ENCODE measurements around the gene RMP24.

RMP24 gene

DNA sequence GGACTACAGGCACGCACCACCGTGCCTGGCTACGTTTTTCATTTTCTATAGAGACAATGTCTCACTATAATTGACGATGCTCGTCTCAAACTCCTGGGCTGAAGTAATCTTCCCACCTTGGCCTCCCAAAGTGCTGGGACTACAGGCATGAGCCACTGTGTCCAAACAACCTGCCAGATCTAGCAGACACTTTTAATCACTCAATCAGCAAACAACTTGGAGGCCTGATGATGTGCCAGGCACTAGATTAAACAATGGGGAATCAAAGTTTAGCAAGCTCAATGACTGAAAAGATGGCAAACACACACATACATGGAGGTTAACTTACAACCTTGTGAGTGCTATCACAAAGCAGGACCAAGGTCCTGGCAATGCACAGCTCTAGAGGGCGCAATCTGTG is 29.8 kb upstream of the RMP24 start:
- no peak for ATAC-seq (ENCODE audit: low FRiP score in 2 of 2)
- H3K4me3 ChIP-seq, result no peak overlapping the region
- no peak overlapping the region for H3K27ac ChIP-seq
- H3K9me3 ChIP-seq, result no peaks in the 10 kb centered on the region
- TF ChIP-seq POLR2AphosphoS5 (IDR thresholded peaks at IDR 0.05) (no peak), POLR2A (IDR thresholded peaks at IDR 0.05) (no peak), EP300 (IDR thresholded peaks at IDR 0.05) (no peak)
- H3K27me3 ChIP-seq, result no peaks in the 10 kb centered on the region
- peaks cover 0 to 4% (median 1%) of the 10 kb centered on the region in 4 donors for H3K4me1 ChIP-seq
- WGBS, 2 donors, result 90 to 93% methylated on average over 6 of the region's 6 CpGs
- no peak for DNase-seq
- no peaks in the 10 kb centered on the region for H3K36me3 ChIP-seq

DNA sequence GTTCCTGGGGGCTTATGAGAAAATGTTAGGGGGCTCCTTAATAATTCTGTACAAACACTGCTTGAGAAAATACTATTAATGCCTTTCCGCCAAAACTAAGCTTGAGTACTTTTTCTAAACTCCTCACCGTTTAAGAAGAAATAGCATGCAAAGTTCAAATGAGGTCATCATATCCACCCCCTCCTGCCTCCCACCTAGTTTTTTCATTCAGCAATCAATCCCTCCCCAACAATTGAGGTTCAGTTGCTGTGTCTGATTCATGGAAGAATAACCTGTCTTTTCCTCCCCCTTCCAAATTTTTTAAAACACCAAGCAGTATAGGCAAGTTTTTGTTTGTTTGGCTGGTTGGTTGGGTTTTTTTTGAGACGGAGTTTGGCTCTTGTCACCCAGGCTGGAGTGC is 24.4 kb upstream of the RMP24 start:
- no peak overlapping the region for H3K4me3 ChIP-seq
- TF ChIP-seq POLR2AphosphoS5 (IDR thresholded peaks at IDR 0.05) (no peak), EP300 (IDR thresholded peaks at IDR 0.05) (no peak), POLR2A (IDR thresholded peaks at IDR 0.05) (no peak)
- TF ChIP-seq, protein P1, sequence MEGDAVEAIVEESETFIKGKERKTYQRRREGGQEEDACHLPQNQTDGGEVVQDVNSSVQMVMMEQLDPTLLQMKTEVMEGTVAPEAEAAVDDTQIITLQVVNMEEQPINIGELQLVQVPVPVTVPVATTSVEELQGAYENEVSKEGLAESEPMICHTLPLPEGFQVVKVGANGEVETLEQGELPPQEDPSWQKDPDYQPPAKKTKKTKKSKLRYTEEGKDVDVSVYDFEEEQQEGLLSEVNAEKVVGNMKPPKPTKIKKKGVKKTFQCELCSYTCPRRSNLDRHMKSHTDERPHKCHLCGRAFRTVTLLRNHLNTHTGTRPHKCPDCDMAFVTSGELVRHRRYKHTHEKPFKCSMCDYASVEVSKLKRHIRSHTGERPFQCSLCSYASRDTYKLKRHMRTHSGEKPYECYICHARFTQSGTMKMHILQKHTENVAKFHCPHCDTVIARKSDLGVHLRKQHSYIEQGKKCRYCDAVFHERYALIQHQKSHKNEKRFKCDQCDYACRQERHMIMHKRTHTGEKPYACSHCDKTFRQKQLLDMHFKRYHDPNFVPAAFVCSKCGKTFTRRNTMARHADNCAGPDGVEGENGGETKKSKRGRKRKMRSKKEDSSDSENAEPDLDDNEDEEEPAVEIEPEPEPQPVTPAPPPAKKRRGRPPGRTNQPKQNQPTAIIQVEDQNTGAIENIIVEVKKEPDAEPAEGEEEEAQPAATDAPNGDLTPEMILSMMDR (IDR thresholded peaks at IDR 0.05), result no peak
- no peak for DNase-seq
- H3K4me1 ChIP-seq, result peaks cover 4 to 9% (median 7%) of the 10 kb centered on the region in 4 donors
- WGBS, 2 donors, result 59 to 69% methylated on average over 3 of the region's 3 CpGs
- no peaks in the 10 kb centered on the region for H3K9me3 ChIP-seq
- no peak overlapping the region for H3K27ac ChIP-seq
- no peaks in the 10 kb centered on the region for H3K27me3 ChIP-seq
- no peak for ATAC-seq (ENCODE audit: low FRiP score in 2 of 2)
- no peaks in the 10 kb centered on the region for H3K36me3 ChIP-seq

DNA sequence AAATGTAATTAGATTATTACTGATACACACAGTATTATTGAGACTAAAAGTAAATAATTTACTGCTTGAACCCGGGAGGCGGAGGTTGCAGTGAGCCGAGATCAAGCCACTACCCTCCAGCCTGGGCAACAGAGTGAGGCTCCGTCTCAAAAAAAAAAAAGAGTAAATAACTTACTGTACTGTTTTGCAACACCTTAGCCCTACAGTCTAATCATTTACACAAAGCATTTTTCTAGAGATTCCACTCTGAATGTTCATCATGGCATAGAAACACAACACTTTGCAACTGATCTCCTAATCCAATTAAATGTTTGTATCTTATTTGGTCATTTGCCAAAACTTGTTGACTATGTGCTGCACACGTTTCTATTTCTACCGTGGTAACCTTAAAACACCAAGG is 23.4 kb upstream of the RMP24 start:
- H3K4me3 ChIP-seq, result no peak overlapping the region
- no peaks in the 10 kb centered on the region for H3K27me3 ChIP-seq
- DNase-seq (no peak), ATAC-seq (ENCODE audit: low FRiP score in 2 of 2) (no peak)
- H3K36me3 ChIP-seq, result no peaks in the 10 kb centered on the region
- no peaks in the 10 kb centered on the region for H3K9me3 ChIP-seq
- no peak overlapping the region for H3K27ac ChIP-seq
- WGBS, 2 donors, result 71 to 75% methylated on average over 6 of the region's 6 CpGs
- peaks cover 4 to 9% (median 7%) of the 10 kb centered on the region in 4 donors for H3K4me1 ChIP-seq
- no peak for TF ChIP-seq EP300 (IDR thresholded peaks at IDR 0.05)
- TF ChIP-seq POLR2AphosphoS5 (IDR thresholded peaks at IDR 0.05), result no peak
- TF ChIP-seq, protein P1 (IDR thresholded peaks at IDR 0.05), result no peak
- no peak for TF ChIP-seq POLR2A (IDR thresholded peaks at IDR 0.05)

DNA sequence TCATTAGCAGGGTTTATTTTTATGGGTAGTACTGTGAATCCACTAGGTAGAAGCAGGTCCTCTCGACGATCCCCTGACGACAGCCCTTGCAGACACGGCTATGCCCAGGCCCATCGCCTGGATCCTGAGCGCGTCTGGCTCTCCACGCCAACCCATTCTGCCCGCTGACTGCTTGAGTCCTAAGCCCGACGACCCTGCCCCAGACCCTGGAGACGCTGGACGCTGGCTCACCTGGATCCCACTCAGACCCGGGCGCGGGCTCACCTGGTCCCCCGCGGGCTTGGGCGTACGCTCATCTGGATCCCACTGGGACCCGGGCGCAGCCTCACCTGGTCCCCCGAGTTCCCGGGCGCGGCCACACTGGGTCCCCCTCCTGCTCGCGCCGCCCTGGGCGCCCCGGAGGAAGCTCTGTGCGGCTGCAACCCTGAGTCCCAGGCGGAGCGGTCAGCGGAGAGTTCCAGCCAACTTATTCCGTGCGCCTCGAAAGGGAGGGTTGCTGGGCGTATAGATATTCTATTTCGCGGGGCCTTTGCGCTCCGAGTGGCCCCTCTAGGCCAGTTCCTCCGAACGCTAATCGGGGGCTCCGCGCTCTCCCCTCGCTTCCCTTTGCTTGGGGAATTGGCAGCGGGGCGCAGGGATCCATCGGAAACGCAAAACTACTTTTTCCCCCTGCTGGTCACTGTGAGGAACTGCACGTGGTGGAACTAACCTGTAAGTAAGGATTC is 22.4 kb upstream of the RMP24 start:
- WGBS, 2 donors, result 0 to 8% methylated on average over 15 to 29 of the region's 54 CpGs
- peak; percentile 84 to 94 for ATAC-seq (ENCODE audit: low FRiP score in 2 of 2)
- no peaks in the 10 kb centered on the region for H3K27me3 ChIP-seq
- H3K27ac ChIP-seq, result no peak overlapping the region
- DNase-seq, result peak; percentile 50 to 87
- TF ChIP-seq POLR2AphosphoS5 (IDR thresholded peaks at IDR 0.05) (no peak), POLR2A (IDR thresholded peaks at IDR 0.05) (no peak), EP300 (IDR thresholded peaks at IDR 0.05) (no peak)
- TF ChIP-seq, protein P1 (IDR thresholded peaks at IDR 0.05), result peak; percentile 82 to 96 (median 89)
- H3K36me3 ChIP-seq, result no peaks in the 10 kb centered on the region
- H3K9me3 ChIP-seq, result no peaks in the 10 kb centered on the region
- H3K4me3 ChIP-seq, result peak overlapping the region; percentile 30 to 54 (median 42)
- H3K4me1 ChIP-seq, result peaks cover 4 to 9% (median 7%) of the 10 kb centered on the region in 4 donors

DNA sequence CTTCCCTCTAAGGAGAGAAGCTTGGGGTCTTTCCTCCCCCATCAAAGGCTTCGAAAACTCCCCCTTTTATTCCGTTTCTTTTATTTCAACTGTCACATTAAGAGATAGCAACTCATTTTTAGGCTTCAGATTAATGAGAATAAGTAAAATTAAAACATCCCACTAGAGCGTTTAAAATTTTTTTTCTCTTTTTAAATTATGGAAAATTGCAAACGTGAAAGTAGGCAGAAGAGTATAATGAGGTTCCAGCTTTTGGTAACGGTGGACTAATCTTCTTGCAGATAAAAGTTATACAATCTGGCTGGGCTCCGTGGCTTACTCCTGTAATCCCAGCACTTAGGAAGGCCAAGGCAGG is 21.9 kb upstream of the RMP24 start:
- 12 to 16% methylated on average over 6 of the region's 6 CpGs for WGBS, 2 donors

More for the DNA sequence above, 21.9 kb upstream of the RMP24 start:
- no peak for TF ChIP-seq POLR2A (IDR thresholded peaks at IDR 0.05)
- TF ChIP-seq EP300 (IDR thresholded peaks at IDR 0.05), result no peak
- TF ChIP-seq, protein P1 (IDR thresholded peaks at IDR 0.05), result peak in 1 of 6 experiments; percentile 51
- TF ChIP-seq POLR2AphosphoS5 (IDR thresholded peaks at IDR 0.05), result no peak
- H3K4me3 ChIP-seq, result peak overlapping the region in 3 of 4 donors; percentile 34 to 54 (median 51)
- no peaks in the 10 kb centered on the region for H3K9me3 ChIP-seq
- no peak for ATAC-seq (ENCODE audit: low FRiP score in 2 of 2)
- H3K4me1 ChIP-seq, result peaks cover 4 to 9% (median 7%) of the 10 kb centered on the region in 4 donors
- H3K27ac ChIP-seq, result no peak overlapping the region
- no peak for DNase-seq
- H3K27me3 ChIP-seq, result no peaks in the 10 kb centered on the region
- H3K36me3 ChIP-seq, result no peaks in the 10 kb centered on the region
